ENCODE data around the gene SNX6.
"Not testable (repeated sequence)": the region's sequence is repeated elsewhere in the genome, so short reads cannot be mapped to it uniquely, and the experiment has no call there.

DNA sequence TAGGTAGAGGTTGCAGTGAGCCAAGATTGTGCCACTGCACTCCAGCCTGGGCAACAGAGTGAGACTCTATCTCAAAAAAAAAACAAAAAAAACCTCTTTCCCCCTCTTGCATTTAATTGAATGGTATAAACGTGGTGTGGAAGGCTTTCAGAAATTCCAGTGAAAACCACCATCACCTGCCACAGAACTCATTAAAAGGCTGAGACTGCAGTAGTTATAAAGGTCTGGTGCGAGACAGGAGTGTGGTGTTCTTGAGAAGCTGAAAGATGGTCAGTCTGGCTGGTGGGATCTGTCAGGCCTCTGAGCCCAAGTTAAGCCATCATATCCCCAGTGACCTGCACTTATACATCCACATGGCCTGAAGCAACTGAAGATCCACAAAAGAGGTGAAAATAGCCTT, 20.1 kb upstream of the SNX6 start:
- TF ChIP-seq, protein P1, sequence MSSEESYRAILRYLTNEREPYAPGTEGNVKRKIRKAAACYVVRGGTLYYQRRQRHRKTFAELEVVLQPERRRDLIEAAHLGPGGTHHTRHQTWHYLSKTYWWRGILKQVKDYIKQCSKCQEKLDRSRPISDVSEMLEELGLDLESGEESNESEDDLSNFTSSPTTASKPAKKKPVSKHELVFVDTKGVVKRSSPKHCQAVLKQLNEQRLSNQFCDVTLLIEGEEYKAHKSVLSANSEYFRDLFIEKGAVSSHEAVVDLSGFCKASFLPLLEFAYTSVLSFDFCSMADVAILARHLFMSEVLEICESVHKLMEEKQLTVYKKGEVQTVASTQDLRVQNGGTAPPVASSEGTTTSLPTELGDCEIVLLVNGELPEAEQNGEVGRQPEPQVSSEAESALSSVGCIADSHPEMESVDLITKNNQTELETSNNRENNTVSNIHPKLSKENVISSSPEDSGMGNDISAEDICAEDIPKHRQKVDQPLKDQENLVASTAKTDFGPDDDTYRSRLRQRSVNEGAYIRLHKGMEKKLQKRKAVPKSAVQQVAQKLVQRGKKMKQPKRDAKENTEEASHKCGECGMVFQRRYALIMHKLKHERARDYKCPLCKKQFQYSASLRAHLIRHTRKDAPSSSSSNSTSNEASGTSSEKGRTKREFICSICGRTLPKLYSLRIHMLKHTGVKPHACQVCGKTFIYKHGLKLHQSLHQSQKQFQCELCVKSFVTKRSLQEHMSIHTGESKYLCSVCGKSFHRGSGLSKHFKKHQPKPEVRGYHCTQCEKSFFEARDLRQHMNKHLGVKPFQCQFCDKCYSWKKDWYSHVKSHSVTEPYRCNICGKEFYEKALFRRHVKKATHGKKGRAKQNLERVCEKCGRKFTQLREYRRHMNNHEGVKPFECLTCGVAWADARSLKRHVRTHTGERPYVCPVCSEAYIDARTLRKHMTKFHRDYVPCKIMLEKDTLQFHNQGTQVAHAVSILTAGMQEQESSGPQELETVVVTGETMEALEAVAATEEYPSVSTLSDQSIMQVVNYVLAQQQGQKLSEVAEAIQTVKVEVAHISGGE (CRISPR knock-in tag; IDR thresholded peaks at IDR 0.05), result not testable (repeated sequence)
- TF ChIP-seq FOXK2 (IDR thresholded peaks at IDR 0.05); POLR2A (IDR thresholded peaks at IDR 0.05; ENCODE audit: low read depth, low read length); MYC (IDR thresholded peaks at IDR 0.05; ENCODE audit: insufficient read depth, insufficient read length, insufficient replicate concordance, low read length, severe bottlenecking); CREM (IDR thresholded peaks at IDR 0.05; ENCODE audit: low read depth); LARP7 (IDR thresholded peaks at IDR 0.05); SP1 (IDR thresholded peaks at IDR 0.05; ENCODE audit: low read depth, low read length); EP300 (IDR thresholded peaks at IDR 0.05; ENCODE audit: borderline replicate concordance in 1 of 2, control insufficient read depth in 1 of 2, low read depth in 2 of 2, low read length in 2 of 2); HDAC2 (IDR thresholded peaks at IDR 0.05): not testable (repeated sequence)
- TF ChIP-seq, protein P2, sequence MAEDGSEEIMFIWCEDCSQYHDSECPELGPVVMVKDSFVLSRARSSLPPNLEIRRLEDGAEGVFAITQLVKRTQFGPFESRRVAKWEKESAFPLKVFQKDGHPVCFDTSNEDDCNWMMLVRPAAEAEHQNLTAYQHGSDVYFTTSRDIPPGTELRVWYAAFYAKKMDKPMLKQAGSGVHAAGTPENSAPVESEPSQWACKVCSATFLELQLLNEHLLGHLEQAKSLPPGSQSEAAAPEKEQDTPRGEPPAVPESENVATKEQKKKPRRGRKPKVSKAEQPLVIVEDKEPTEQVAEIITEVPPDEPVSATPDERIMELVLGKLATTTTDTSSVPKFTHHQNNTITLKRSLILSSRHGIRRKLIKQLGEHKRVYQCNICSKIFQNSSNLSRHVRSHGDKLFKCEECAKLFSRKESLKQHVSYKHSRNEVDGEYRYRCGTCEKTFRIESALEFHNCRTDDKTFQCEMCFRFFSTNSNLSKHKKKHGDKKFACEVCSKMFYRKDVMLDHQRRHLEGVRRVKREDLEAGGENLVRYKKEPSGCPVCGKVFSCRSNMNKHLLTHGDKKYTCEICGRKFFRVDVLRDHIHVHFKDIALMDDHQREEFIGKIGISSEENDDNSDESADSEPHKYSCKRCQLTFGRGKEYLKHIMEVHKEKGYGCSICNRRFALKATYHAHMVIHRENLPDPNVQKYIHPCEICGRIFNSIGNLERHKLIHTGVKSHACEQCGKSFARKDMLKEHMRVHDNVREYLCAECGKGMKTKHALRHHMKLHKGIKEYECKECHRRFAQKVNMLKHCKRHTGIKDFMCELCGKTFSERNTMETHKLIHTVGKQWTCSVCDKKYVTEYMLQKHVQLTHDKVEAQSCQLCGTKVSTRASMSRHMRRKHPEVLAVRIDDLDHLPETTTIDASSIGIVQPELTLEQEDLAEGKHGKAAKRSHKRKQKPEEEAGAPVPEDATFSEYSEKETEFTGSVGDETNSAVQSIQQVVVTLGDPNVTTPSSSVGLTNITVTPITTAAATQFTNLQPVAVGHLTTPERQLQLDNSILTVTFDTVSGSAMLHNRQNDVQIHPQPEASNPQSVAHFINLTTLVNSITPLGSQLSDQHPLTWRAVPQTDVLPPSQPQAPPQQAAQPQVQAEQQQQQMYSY (CRISPR knock-in tag; IDR thresholded peaks at IDR 0.05), result not testable (repeated sequence)
- TF ChIP-seq, protein P3, sequence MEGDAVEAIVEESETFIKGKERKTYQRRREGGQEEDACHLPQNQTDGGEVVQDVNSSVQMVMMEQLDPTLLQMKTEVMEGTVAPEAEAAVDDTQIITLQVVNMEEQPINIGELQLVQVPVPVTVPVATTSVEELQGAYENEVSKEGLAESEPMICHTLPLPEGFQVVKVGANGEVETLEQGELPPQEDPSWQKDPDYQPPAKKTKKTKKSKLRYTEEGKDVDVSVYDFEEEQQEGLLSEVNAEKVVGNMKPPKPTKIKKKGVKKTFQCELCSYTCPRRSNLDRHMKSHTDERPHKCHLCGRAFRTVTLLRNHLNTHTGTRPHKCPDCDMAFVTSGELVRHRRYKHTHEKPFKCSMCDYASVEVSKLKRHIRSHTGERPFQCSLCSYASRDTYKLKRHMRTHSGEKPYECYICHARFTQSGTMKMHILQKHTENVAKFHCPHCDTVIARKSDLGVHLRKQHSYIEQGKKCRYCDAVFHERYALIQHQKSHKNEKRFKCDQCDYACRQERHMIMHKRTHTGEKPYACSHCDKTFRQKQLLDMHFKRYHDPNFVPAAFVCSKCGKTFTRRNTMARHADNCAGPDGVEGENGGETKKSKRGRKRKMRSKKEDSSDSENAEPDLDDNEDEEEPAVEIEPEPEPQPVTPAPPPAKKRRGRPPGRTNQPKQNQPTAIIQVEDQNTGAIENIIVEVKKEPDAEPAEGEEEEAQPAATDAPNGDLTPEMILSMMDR (IDR thresholded peaks at IDR 0.05 in 2 of 3, conservative IDR thresholded peaks at IDR 0.05 in 1 of 3; ENCODE audit: control insufficient read depth in 2 of 3, extremely low read depth in 1 of 3, insufficient read depth in 1 of 3, low read depth in 3 of 3, low read length in 3 of 3), result not testable (repeated sequence)
- TF ChIP-seq, protein P4, sequence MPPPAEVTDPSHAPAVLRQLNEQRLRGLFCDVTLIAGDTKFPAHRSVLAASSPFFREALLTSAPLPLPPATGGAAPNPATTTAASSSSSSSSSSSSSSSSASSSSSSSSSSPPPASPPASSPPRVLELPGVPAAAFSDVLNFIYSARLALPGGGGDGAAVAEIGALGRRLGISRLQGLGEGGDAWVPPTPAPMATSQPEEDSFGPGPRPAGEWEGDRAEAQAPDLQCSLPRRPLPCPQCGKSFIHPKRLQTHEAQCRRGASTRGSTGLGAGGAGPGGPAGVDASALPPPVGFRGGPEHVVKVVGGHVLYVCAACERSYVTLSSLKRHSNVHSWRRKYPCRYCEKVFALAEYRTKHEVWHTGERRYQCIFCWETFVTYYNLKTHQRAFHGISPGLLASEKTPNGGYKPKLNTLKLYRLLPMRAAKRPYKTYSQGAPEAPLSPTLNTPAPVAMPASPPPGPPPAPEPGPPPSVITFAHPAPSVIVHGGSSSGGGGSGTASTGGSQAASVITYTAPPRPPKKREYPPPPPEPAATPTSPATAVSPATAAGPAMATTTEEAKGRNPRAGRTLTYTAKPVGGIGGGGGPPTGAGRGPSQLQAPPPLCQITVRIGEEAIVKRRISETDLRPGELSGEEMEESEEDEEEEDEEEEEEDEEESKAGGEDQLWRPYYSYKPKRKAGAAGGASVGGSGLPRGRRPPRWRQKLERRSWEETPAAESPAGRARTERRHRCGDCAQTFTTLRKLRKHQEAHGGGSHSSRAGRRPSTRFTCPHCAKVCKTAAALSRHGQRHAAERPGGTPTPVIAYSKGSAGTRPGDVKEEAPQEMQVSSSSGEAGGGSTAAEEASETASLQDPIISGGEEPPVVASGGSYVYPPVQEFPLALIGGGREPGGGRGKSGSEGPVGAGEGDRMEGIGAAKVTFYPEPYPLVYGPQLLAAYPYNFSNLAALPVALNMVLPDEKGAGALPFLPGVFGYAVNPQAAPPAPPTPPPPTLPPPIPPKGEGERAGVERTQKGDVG (CRISPR knock-in tag; IDR thresholded peaks at IDR 0.05), result not testable (repeated sequence)
- TF ChIP-seq, protein P5, sequence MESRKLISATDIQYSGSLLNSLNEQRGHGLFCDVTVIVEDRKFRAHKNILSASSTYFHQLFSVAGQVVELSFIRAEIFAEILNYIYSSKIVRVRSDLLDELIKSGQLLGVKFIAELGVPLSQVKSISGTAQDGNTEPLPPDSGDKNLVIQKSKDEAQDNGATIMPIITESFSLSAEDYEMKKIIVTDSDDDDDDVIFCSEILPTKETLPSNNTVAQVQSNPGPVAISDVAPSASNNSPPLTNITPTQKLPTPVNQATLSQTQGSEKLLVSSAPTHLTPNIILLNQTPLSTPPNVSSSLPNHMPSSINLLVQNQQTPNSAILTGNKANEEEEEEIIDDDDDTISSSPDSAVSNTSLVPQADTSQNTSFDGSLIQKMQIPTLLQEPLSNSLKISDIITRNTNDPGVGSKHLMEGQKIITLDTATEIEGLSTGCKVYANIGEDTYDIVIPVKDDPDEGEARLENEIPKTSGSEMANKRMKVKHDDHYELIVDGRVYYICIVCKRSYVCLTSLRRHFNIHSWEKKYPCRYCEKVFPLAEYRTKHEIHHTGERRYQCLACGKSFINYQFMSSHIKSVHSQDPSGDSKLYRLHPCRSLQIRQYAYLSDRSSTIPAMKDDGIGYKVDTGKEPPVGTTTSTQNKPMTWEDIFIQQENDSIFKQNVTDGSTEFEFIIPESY (IDR thresholded peaks at IDR 0.05), result not testable (repeated sequence)
